ENCODE results near the gene ERCC6L2.

DNA sequence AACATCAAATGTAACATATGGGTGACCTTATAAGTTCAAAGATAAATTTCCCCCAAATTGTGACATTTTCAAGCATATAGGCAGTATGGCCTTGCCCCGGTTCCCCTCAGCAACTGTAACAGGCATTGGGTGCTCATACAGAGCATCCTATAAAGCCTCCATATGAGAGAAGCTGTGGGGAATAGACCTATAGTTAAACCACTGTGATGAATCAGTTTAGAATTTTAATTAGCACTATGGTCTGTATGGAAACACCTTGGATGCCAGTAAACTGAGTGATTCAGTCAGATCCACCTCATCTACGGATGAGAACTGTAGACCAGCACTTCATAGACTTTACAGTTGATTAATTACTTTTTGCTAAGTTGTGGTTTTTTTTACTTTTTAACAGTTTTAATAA is 79.4 kb downstream of the ERCC6L2 start:
- TF ChIP-seq ZNF76 (tag by site-specific recombination; IDR thresholded peaks at IDR 0.05; ENCODE audit: borderline replicate concordance, low read depth) (no peak), ZNF335 (tag by site-specific recombination; conservative IDR thresholded peaks at IDR 0.05) (no peak), ZNF785 (tag by site-specific recombination; IDR thresholded peaks at IDR 0.05) (no peak), ZNF146 (tag by site-specific recombination; IDR thresholded peaks at IDR 0.05) (no peak), ZNF16 (tag by site-specific recombination; IDR thresholded peaks at IDR 0.05; ENCODE audit: low read depth) (no peak), ZNF23 (tag by site-specific recombination; IDR thresholded peaks at IDR 0.05; ENCODE audit: borderline replicate concordance) (no peak)
- TF ChIP-seq, protein P1, sequence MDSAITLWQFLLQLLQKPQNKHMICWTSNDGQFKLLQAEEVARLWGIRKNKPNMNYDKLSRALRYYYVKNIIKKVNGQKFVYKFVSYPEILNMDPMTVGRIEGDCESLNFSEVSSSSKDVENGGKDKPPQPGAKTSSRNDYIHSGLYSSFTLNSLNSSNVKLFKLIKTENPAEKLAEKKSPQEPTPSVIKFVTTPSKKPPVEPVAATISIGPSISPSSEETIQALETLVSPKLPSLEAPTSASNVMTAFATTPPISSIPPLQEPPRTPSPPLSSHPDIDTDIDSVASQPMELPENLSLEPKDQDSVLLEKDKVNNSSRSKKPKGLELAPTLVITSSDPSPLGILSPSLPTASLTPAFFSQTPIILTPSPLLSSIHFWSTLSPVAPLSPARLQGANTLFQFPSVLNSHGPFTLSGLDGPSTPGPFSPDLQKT (IDR thresholded peaks at IDR 0.05; ENCODE audit: borderline replicate concordance, low read depth, low read length), result no peak
- TF ChIP-seq, protein P2, sequence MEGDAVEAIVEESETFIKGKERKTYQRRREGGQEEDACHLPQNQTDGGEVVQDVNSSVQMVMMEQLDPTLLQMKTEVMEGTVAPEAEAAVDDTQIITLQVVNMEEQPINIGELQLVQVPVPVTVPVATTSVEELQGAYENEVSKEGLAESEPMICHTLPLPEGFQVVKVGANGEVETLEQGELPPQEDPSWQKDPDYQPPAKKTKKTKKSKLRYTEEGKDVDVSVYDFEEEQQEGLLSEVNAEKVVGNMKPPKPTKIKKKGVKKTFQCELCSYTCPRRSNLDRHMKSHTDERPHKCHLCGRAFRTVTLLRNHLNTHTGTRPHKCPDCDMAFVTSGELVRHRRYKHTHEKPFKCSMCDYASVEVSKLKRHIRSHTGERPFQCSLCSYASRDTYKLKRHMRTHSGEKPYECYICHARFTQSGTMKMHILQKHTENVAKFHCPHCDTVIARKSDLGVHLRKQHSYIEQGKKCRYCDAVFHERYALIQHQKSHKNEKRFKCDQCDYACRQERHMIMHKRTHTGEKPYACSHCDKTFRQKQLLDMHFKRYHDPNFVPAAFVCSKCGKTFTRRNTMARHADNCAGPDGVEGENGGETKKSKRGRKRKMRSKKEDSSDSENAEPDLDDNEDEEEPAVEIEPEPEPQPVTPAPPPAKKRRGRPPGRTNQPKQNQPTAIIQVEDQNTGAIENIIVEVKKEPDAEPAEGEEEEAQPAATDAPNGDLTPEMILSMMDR (tag by site-specific recombination; IDR thresholded peaks at IDR 0.05), result no peak
- TF ChIP-seq, protein P3, sequence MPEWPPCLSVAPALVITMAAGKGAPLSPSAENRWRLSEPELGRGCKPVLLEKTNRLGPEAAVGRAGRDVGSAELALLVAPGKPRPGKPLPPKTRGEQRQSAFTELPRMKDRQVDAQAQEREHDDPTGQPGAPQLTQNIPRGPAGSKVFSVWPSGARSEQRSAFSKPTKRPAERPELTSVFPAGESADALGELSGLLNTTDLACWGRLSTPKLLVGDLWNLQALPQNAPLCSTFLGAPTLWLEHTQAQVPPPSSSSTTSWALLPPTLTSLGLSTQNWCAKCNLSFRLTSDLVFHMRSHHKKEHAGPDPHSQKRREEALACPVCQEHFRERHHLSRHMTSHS (tag by site-specific recombination; IDR thresholded peaks at IDR 0.05), result no peak
- TF ChIP-seq, protein P4, sequence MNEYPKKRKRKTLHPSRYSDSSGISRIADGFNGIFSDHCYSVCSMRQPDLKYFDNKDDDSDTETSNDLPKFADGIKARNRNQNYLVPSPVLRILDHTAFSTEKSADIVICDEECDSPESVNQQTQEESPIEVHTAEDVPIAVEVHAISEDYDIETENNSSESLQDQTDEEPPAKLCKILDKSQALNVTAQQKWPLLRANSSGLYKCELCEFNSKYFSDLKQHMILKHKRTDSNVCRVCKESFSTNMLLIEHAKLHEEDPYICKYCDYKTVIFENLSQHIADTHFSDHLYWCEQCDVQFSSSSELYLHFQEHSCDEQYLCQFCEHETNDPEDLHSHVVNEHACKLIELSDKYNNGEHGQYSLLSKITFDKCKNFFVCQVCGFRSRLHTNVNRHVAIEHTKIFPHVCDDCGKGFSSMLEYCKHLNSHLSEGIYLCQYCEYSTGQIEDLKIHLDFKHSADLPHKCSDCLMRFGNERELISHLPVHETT (tag by site-specific recombination; IDR thresholded peaks at IDR 0.05), result no peak
- TF ChIP-seq, protein P5, sequence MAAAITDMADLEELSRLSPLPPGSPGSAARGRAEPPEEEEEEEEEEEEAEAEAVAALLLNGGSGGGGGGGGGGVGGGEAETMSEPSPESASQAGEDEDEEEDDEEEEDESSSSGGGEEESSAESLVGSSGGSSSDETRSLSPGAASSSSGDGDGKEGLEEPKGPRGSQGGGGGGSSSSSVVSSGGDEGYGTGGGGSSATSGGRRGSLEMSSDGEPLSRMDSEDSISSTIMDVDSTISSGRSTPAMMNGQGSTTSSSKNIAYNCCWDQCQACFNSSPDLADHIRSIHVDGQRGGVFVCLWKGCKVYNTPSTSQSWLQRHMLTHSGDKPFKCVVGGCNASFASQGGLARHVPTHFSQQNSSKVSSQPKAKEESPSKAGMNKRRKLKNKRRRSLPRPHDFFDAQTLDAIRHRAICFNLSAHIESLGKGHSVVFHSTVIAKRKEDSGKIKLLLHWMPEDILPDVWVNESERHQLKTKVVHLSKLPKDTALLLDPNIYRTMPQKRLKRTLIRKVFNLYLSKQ (tag by site-specific recombination; IDR thresholded peaks at IDR 0.05; ENCODE audit: borderline replicate concordance), result no peak

All from HEK293 (cell line).